ENCODE measurements around the gene PDSS2.
A peak's percentile ranks its signal among the peaks of the same experiment; 100 is the strongest.

Gene PDSS2

GRCh38 chr6:107114926-107115694 is 344.3 kb downstream of the PDSS2 start, which contains the start of gene BEND3:
TSS of gene BEND3 (minus strand) at chr6:107115515. CDS start at chr6:107099285, 16,230 bp downstream.
- Histone ChIP-seq H3K27ac (ENCODE audit: low read depth, low read length) (peak within 1 kb of the TSS; percentile 100), H3K9ac (ENCODE audit: low read depth, low read length) (peak within 1 kb of the TSS; percentile 100), H3K4me3 (ENCODE audit: low read length) (peak within 1 kb of the TSS; percentile 54), H3K27me3 (ENCODE audit: insufficient read depth, low read length) (no peaks in the 10 kb centered on the region), H3K4me1 (ENCODE audit: insufficient read depth, low read length) (peaks cover 34% of the 10 kb centered on the region), H3K9me3 (ENCODE audit: insufficient read depth, low read depth, low read length) (no peaks in the 10 kb centered on the region), H3K36me3 (ENCODE audit: insufficient read depth, low read length) (no peaks in the 10 kb centered on the region)
- WGBS: under 1% methylated on average over 107 of the region's 109 CpGs

DNA sequence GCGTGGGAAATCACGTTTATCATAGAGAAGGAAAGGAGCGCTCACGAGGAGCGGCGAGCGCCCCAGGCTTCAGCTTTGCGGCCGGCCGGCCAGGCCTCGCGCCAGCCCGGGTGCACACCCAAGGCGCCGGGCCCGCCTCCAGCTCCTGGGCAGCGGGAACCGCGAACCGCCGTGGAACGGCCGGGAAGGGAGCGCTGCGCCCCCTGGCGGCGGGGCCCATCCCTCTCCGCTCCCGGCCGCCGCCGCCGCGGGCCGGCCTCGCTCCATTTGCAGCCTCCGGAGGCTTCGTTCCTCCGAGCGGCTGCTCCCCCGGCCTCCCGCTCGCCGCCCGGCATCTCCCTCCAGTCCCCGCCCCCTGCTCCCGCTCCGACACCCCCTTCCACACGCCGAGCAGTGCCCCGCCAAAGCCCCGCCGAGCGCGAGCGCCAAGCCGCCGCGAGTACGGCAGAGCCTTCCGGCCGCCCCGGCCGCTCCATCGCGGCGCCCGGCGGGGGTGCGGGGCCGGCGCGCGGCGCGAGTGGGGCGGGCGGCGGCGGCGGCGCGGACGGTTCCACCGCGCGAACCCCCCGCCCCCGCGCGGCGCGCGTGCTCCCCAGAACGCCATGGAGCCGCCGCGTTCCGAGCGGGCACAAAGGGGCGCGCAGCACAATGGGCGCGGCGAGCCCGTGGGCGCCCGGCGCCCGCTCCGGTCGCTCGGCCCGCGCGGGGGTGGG is 345.0 kb downstream of the PDSS2 start:
- Histone ChIP-seq H3K4me1 (ENCODE audit: insufficient read depth, low read length) (peaks cover 34% of the 10 kb centered on the region), H3K4me3 (ENCODE audit: low read length) (peak overlapping the region; percentile 54), H3K27ac (ENCODE audit: low read depth, low read length) (peak overlapping the region; percentile 100), H3K9ac (ENCODE audit: low read depth, low read length) (peak overlapping the region; percentile 100), H3K9me3 (ENCODE audit: insufficient read depth, low read depth, low read length) (no peaks in the 10 kb centered on the region), H3K36me3 (ENCODE audit: insufficient read depth, low read length) (no peaks in the 10 kb centered on the region), H3K27me3 (ENCODE audit: insufficient read depth, low read length) (no peaks in the 10 kb centered on the region)
- under 1% methylated on average over 116 of the region's 116 CpGs for WGBS

- H3K27me3 ChIP-seq (ENCODE audit: insufficient read depth, low read length): no peaks in the 10 kb centered on the region
- H3K4me3 ChIP-seq (ENCODE audit: low read length): no peak overlapping the region
- 91% methylated on average over 1 of the region's 1 CpG for WGBS
- no peaks in the 10 kb centered on the region for H3K9me3 ChIP-seq (ENCODE audit: insufficient read depth, low read depth, low read length)
- no peak overlapping the region for H3K9ac ChIP-seq (ENCODE audit: low read depth, low read length)
- no peaks in the 10 kb centered on the region for H3K36me3 ChIP-seq (ENCODE audit: insufficient read depth, low read length)
- H3K4me1 ChIP-seq (ENCODE audit: insufficient read depth, low read length): peaks cover 25% of the 10 kb centered on the region
- no peak overlapping the region for H3K27ac ChIP-seq (ENCODE audit: low read depth, low read length)
Observed at GRCh38 chr6:107110200-107110599, 349.2 kb downstream of the PDSS2 start.

- no peaks in the 10 kb centered on the region for H3K9me3 ChIP-seq (ENCODE audit: insufficient read depth, low read depth, low read length)
- H3K27ac ChIP-seq (ENCODE audit: low read depth, low read length): no peak overlapping the region
- 95% methylated on average over 17 of the region's 17 CpGs for WGBS
- no peak overlapping the region for H3K9ac ChIP-seq (ENCODE audit: low read depth, low read length)
- peaks cover 21% of the 10 kb centered on the region for H3K4me1 ChIP-seq (ENCODE audit: insufficient read depth, low read length)
- no peak overlapping the region for H3K4me3 ChIP-seq (ENCODE audit: low read length)
- H3K27me3 ChIP-seq (ENCODE audit: insufficient read depth, low read length): no peaks in the 10 kb centered on the region
- H3K36me3 ChIP-seq (ENCODE audit: insufficient read depth, low read length): no peaks in the 10 kb centered on the region
Observed at GRCh38 chr6:107108201-107108890, 351.0 kb downstream of the PDSS2 start.

- Histone ChIP-seq H3K27me3 (ENCODE audit: insufficient read depth, low read length) (no peaks in the 10 kb centered on the region), H3K36me3 (ENCODE audit: insufficient read depth, low read length) (no peaks in the 10 kb centered on the region), H3K9me3 (ENCODE audit: insufficient read depth, low read depth, low read length) (no peaks in the 10 kb centered on the region), H3K4me1 (ENCODE audit: insufficient read depth, low read length) (peaks cover 22% of the 10 kb centered on the region), H3K27ac (ENCODE audit: low read depth, low read length) (no peak overlapping the region), H3K4me3 (ENCODE audit: low read length) (no peak overlapping the region), H3K9ac (ENCODE audit: low read depth, low read length) (no peak overlapping the region)
- 96% methylated on average over 4 of the region's 4 CpGs for WGBS
Observed at GRCh38 chr6:107107791-107108190, 351.6 kb downstream of the PDSS2 start.

GRCh38 chr6:107106165-107106564 is 353.2 kb downstream of the PDSS2 start:
- Histone ChIP-seq H3K36me3 (ENCODE audit: insufficient read depth, low read length) (no peaks in the 10 kb centered on the region), H3K27me3 (ENCODE audit: insufficient read depth, low read length) (no peaks in the 10 kb centered on the region), H3K27ac (ENCODE audit: low read depth, low read length) (peak overlapping the region; percentile 65), H3K9me3 (ENCODE audit: insufficient read depth, low read depth, low read length) (no peaks in the 10 kb centered on the region), H3K4me3 (ENCODE audit: low read length) (no peak overlapping the region), H3K9ac (ENCODE audit: low read depth, low read length) (no peak overlapping the region), H3K4me1 (ENCODE audit: insufficient read depth, low read length) (peaks cover 34% of the 10 kb centered on the region)
- WGBS: 55% methylated on average over 3 of the region's 3 CpGs

DNA sequence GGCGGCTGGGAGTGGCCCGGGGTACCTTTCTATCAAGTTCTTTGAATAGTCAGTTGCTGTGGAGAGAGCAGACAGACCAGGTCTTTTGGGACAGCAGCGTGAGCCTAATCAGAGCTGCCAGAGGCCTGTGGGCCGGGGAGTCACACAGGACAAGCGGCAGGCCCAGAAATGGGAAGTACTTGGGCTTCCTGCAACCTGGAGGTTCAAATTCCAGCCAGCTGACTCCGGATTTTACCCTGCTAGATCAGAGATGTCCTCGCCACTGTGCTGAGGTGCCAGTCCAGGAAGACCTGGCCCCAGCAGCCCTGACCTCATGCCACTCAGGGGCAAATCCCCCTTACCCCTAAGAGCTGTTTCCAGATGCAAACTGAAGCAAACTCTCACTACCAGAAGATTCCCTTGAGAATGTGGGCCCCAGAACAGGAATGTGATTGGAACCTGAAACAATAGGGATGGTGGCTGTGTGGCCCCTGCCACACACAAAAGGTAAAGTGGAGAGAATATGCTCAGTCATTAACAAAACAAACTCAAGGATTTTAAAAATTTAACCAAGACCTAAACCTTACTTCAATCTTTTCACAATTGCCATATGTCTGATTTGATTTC is 353.8 kb downstream of the PDSS2 start:
- Histone ChIP-seq H3K4me1 (ENCODE audit: insufficient read depth, low read length) (peaks cover 34% of the 10 kb centered on the region), H3K9ac (ENCODE audit: low read depth, low read length) (peak overlapping the region; percentile 2; the same call in 1 of the 2 replicates)

DNA sequence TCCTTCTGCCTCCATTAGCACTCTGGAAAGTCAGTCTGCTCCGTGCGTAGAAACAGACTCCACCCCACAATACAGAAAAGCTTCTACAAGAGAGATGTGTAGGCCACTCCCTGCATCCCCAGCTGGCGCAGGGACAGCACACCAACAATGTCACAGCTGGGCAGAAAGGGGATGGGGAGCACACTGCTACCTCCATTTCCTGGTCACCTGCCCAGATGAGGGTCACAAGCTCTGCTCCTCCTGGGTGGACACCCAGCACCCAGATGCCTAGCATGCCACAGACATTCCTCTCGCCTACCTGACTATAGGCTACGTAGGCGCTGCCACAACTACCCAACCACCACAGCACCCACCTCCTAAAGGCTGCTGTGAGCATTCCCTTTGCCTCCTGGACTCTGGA is 356.3 kb downstream of the PDSS2 start:
- Histone ChIP-seq H3K9me3 (ENCODE audit: insufficient read depth, low read depth, low read length) (no peaks in the 10 kb centered on the region), H3K4me3 (ENCODE audit: low read length) (no peak overlapping the region)
- WGBS: 89% methylated on average over 6 of the region's 6 CpGs

More for the DNA sequence above, 353.8 kb downstream of the PDSS2 start:
- H3K27ac ChIP-seq (ENCODE audit: low read depth, low read length): peak overlapping the region; percentile 65
- no peaks in the 10 kb centered on the region for H3K36me3 ChIP-seq (ENCODE audit: insufficient read depth, low read length)
- no peaks in the 10 kb centered on the region for H3K27me3 ChIP-seq (ENCODE audit: insufficient read depth, low read length)
- 87% methylated on average over 7 of the region's 7 CpGs for WGBS
- no peaks in the 10 kb centered on the region for H3K9me3 ChIP-seq (ENCODE audit: insufficient read depth, low read depth, low read length)
- H3K4me3 ChIP-seq (ENCODE audit: low read length): no peak overlapping the region

More for the DNA sequence above, 356.3 kb downstream of the PDSS2 start:
- H3K27me3 ChIP-seq (ENCODE audit: insufficient read depth, low read length): no peaks in the 10 kb centered on the region
- peaks cover 5% of the 10 kb centered on the region for H3K36me3 ChIP-seq (ENCODE audit: insufficient read depth, low read length)
- no peak overlapping the region; the same call in 1 of the 2 replicates for H3K27ac ChIP-seq (ENCODE audit: low read depth, low read length)
- H3K9ac ChIP-seq (ENCODE audit: low read depth, low read length): no peak overlapping the region
- peaks cover 34% of the 10 kb centered on the region for H3K4me1 ChIP-seq (ENCODE audit: insufficient read depth, low read length)

All from HUES64 (cell line).